Panc1 (cell line): ENCODE measurements around the gene MRGPRE. TPM values are rescaled to one million over a fixed set of nuclear protein-coding genes. Genes with fewer than 3 reads are reported as not detected.

Experiments
- ATAC-seq: fragments of 200-7000 bp; cut with Tn5 transposase; 2 replicates; pipeline ENCODE4 v1.9.1; 2020; ENCODE audit warnings: mild to moderate bottlenecking, moderate library complexity
- BruUV-seq: library from RNA; stranded (reverse); fragments of 400-500 nt; replicated peaks from 2 replicates; lab custom pipeline; 2021; lab: Mats Ljungman, UMichigan
- CTCF ChIA-PET: fragments of 300-600 bp; sonication (Branson Sonifier 250); formaldehyde crosslinking; loops from one replicate; lab custom pipeline; 2022; ENCODE audit warnings: antibody characterized with exemption; lab: Charles Lee
- POLR2A ChIA-PET: fragments of 300-600 bp; sonication (Branson Sonifier 250); formaldehyde crosslinking; loops from one replicate; lab custom pipeline; 2022; ENCODE audit warnings: antibody characterized with exemption; lab: Charles Lee
- DNase-seq: peaks from one replicate; pipeline ENCODE4 v3.0.0-alpha.2; 2010; ENCODE audit warnings: low read depth, low spot score
- H3K27ac ChIP-seq: 2 replicates; pipeline ENCODE4 v1.5.1; 2011; ENCODE audit warnings: mild to moderate bottlenecking, low read length, inconsistent platforms
- H3K27me3 ChIP-seq: fragments of 200-500 bp; sonication (Bioruptor generic); 2 replicates; pipeline ENCODE4 v1.6.0; 2014; ENCODE audit warnings: low read length, inconsistent platforms; ENCODE audit not compliant: control insufficient read depth, insufficient read depth
- H3K36me3 ChIP-seq: fragments of 200-500 bp; sonication (Bioruptor generic); 2 replicates; pipeline ENCODE4 v1.5.1; 2014; ENCODE audit warnings: inconsistent platforms, mild to moderate bottlenecking, low read length, moderate library complexity; ENCODE audit not compliant: control insufficient read depth, insufficient read depth
- H3K4me1 ChIP-seq: 2 replicates; pipeline ENCODE4 v1.5.1; 2011; ENCODE audit warnings: inconsistent platforms, mild to moderate bottlenecking, low read length, moderate library complexity; ENCODE audit not compliant: control insufficient read depth, insufficient read depth
- H3K4me3 ChIP-seq, 2 experiments: 2 replicates each; pipeline ENCODE4 v1.5.1; 2011 to 2012; ENCODE audit warnings: low read depth in 2 of 2, low read length in 2 of 2, mild to moderate bottlenecking in 2 of 2, inconsistent platforms in 1 of 2, moderate library complexity in 1 of 2
- H3K9me3 ChIP-seq: fragments of 200-500 bp; sonication (Bioruptor generic); 2 replicates; pipeline ENCODE4 v1.5.1; 2014; ENCODE audit warnings: low read depth, mild to moderate bottlenecking, inconsistent platforms, low read length, moderate library complexity; ENCODE audit not compliant: control insufficient read depth, insufficient read depth
- POLR2AphosphoS5 ChIP-seq: IDR thresholded peaks from 2 replicates; pipeline ENCODE4 v1.6.1; 2012; ENCODE audit warnings: mild to moderate bottlenecking, low read depth, low read length, moderate library complexity
- SIN3A ChIP-seq: IDR thresholded peaks from 2 replicates; pipeline ENCODE4 v1.6.1; 2012; ENCODE audit warnings: low read depth, mild to moderate bottlenecking, low read length, moderate library complexity, borderline replicate concordance; ENCODE audit not compliant: insufficient read depth
- TCF7L2 ChIP-seq: IDR thresholded peaks from 2 replicates; pipeline ENCODE4 v1.6.1; 2011; ENCODE audit warnings: mild to moderate bottlenecking, low read depth, low read length, inconsistent platforms
- in situ Hi-C: cut with HindIII; loops from 2 replicates; pipeline ENCODE4 v1.10.0; 2016; ENCODE audit warnings: low sequenced_read_pairs, low pct_unique_long_range_greater_than_20kb
- intact Hi-C: fragments of 100-400 bp; cut with micrococcal nuclease; formaldehyde crosslinking; loops from one replicate; pipeline ENCODE4 v1.10.0; 2022; ENCODE audit not compliant: unreplicated experiment
- total RNA-seq: library from RNA; stranded (reverse); gene quantifications from one replicate; pipeline ENCODE4 v1.2.1, GENCODE V29; 2021; ENCODE audit not compliant: unreplicated experiment
- TF ChIP-seq, protein P1 (sequence below): fragments of 450-650 bp; IDR thresholded peaks from 2 replicates; pipeline ENCODE4 v1.5.1; 2017; ENCODE audit warnings: mild to moderate bottlenecking
- TF ChIP-seq, protein P2 (sequence below), 2 experiments: IDR thresholded peaks; 2 replicates each; pipeline ENCODE4 v1.6.1; 2011 to 2012; ENCODE audit warnings: low read depth in 2 of 2, control low read depth in 1 of 2, low read length in 1 of 2, mild to moderate bottlenecking in 1 of 2, moderate library complexity in 1 of 2; ENCODE audit not compliant: insufficient read depth in 1 of 2

MRGPRE gene
- total RNA-seq, 1 experiment from 2014 or later: 0.13 TPM

DNA sequence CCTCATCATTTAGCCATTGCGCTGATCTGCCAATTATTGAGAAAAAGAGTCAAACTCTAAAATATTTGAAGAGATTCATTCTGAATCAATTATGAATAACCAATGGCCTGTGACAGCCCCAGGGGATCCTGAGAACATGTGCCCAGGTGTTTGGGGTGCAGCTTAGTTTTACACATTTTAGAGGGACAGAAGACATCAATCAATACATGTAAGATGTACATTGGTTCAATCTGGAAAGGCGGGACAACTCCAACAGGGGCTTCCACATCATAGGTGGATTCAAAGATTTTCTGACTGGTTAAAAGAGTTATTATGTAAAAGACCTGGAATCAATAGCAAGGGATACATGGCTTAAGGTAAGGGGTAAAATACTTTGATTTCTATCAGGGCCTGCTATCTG, 4.9 kb upstream of the MRGPRE start:
- in situ Hi-C loops (no loop called here), intact Hi-C loops (no loop called here)
- Histone ChIP-seq H3K4me3 (no peak overlapping the region), H3K27ac (no peak overlapping the region), H3K9me3 (no peaks in the 10 kb centered on the region), H3K27me3 (peaks cover 10% of the 10 kb centered on the region), H3K4me1 (peaks cover under 1% of the 10 kb centered on the region; the same call in 1 of the 2 replicates), H3K36me3 (no peaks in the 10 kb centered on the region)
- ChIA-PET POLR2A (interaction anchor here (1.0 kb wide), 1 partner anchor 9 kb away, joined by 3 read pairs; no protein-coding TSS in a partner anchor), CTCF (no interaction called here)
- no TSS peak for BruUV-seq
- DNase-seq (no peak), ATAC-seq (no peak)
- TF ChIP-seq, protein P1, sequence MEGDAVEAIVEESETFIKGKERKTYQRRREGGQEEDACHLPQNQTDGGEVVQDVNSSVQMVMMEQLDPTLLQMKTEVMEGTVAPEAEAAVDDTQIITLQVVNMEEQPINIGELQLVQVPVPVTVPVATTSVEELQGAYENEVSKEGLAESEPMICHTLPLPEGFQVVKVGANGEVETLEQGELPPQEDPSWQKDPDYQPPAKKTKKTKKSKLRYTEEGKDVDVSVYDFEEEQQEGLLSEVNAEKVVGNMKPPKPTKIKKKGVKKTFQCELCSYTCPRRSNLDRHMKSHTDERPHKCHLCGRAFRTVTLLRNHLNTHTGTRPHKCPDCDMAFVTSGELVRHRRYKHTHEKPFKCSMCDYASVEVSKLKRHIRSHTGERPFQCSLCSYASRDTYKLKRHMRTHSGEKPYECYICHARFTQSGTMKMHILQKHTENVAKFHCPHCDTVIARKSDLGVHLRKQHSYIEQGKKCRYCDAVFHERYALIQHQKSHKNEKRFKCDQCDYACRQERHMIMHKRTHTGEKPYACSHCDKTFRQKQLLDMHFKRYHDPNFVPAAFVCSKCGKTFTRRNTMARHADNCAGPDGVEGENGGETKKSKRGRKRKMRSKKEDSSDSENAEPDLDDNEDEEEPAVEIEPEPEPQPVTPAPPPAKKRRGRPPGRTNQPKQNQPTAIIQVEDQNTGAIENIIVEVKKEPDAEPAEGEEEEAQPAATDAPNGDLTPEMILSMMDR: no peak
- TF ChIP-seq TCF7L2: no peak

DNA sequence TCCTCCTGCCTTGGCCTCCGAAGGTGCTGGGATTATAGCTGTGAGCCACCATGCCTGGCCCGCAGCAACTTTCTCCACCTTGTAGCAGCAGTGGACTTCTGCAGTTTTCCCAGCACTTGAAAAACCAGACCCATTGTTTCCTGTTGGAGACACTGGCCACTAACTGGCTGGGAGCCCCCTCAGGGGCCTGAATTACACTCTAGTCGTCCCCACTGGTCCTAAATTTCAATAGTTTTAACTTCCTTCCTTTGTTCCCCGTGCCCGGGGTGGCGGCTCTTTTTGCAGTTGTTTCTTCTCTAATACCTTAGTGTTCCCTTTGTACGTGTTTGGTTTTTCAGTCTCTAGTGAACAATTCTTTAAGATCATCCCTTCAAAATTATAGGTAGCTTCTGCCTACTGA, 2.6 kb upstream of the MRGPRE start:
- POLR2A ChIA-PET: interaction anchor here (0.6 kb wide), 1 partner anchor 94 kb away, joined by 4 read pairs; no protein-coding TSS in a partner anchor
- DNase-seq: no peak
- intact Hi-C loops (no loop called here), in situ Hi-C loops (no loop called here)
- H3K36me3 ChIP-seq: no peaks in the 10 kb centered on the region
- BruUV-seq: no TSS peak
- CTCF ChIA-PET: no interaction called here
- H3K27me3 ChIP-seq: peaks cover 9% of the 10 kb centered on the region
- TF ChIP-seq, protein P1: no peak
- no peak for TF ChIP-seq POLR2AphosphoS5
- TF ChIP-seq, protein P2, sequence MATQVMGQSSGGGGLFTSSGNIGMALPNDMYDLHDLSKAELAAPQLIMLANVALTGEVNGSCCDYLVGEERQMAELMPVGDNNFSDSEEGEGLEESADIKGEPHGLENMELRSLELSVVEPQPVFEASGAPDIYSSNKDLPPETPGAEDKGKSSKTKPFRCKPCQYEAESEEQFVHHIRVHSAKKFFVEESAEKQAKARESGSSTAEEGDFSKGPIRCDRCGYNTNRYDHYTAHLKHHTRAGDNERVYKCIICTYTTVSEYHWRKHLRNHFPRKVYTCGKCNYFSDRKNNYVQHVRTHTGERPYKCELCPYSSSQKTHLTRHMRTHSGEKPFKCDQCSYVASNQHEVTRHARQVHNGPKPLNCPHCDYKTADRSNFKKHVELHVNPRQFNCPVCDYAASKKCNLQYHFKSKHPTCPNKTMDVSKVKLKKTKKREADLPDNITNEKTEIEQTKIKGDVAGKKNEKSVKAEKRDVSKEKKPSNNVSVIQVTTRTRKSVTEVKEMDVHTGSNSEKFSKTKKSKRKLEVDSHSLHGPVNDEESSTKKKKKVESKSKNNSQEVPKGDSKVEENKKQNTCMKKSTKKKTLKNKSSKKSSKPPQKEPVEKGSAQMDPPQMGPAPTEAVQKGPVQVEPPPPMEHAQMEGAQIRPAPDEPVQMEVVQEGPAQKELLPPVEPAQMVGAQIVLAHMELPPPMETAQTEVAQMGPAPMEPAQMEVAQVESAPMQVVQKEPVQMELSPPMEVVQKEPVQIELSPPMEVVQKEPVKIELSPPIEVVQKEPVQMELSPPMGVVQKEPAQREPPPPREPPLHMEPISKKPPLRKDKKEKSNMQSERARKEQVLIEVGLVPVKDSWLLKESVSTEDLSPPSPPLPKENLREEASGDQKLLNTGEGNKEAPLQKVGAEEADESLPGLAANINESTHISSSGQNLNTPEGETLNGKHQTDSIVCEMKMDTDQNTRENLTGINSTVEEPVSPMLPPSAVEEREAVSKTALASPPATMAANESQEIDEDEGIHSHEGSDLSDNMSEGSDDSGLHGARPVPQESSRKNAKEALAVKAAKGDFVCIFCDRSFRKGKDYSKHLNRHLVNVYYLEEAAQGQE (IDR thresholded peaks at IDR 0.05; ENCODE audit: insufficient read depth in 1 of 2, low read depth in 2 of 2, low read length in 1 of 2): no peak
- no peak for TF ChIP-seq TCF7L2
- no peak for TF ChIP-seq SIN3A
- H3K4me1 ChIP-seq: peaks cover 5% of the 10 kb centered on the region
- no peak overlapping the region for H3K27ac ChIP-seq
- H3K4me3 ChIP-seq: no peak overlapping the region
- no peaks in the 10 kb centered on the region for H3K9me3 ChIP-seq
- ATAC-seq: no peak
